Endothelial cell of umbilical vein (primary cell): Measurements from ENCODE around the gene BICRA. TPM values are rescaled to one million over a fixed set of nuclear protein-coding genes. Genes with fewer than 3 reads are reported as not detected.

Experiments used
- BruUV-seq: library from RNA; stranded (reverse); fragments of 400-500 nt; replicated peaks from 2 replicates; lab custom pipeline; 2021; lab: Mats Ljungman, UMichigan
- CTCF ChIA-PET: fragments of 300-600, 350-600 bp; sonication (Branson Sonifier 250); formaldehyde crosslinking; loops from one replicate; lab custom pipeline; 2021; ENCODE audit warnings: antibody characterized with exemption, inconsistent platforms; lab: Charles Lee
- POLR2A ChIA-PET: fragments of 300-600, 350-600 bp; sonication (Branson Sonifier 250); formaldehyde crosslinking; loops from one replicate; lab custom pipeline; 2021; ENCODE audit warnings: antibody characterized with exemption, inconsistent platforms; lab: Charles Lee
- DNase-seq: peaks from one replicate; pipeline ENCODE4 v3.0.0-alpha.2; 2011; ENCODE audit warnings: low read depth, low spot score
- FAIRE-seq: peaks from 2 replicates; lab custom pipeline; 2011; peaks lifted over from hg19 to GRCh38; lab: Jason Lieb, UNC
- H2AFZ ChIP-seq: 2 replicates; pipeline ENCODE4 v1.6.0; 2012; ENCODE audit warnings: low read depth, low read length, control low read depth, inconsistent platforms
- H3K27ac ChIP-seq: 2 replicates; pipeline ENCODE4 v1.5.1; 2011; ENCODE audit warnings: low read depth, mild to moderate bottlenecking, control low read depth, low read length, moderate library complexity; ENCODE audit not compliant: insufficient read depth
- H3K27me3 ChIP-seq, 2 experiments: 2 replicates each; pipeline versions ENCODE4 v1.6.0 to v1.6.1; 2011; ENCODE audit warnings: low read length in 2 of 2, mixed read lengths in 1 of 2; ENCODE audit not compliant: control insufficient read depth in 2 of 2, insufficient read depth in 2 of 2
- H3K36me3 ChIP-seq, 2 experiments: 2 replicates in 1 of 2; 3 replicates in 1 of 2; pipeline ENCODE4 v1.5.1; 2011; ENCODE audit warnings: low read length in 2 of 2, mild to moderate bottlenecking in 1 of 2, moderate library complexity in 1 of 2; ENCODE audit not compliant: control insufficient read depth in 2 of 2, insufficient read depth in 2 of 2; ENCODE audit errors: extremely low read depth in 1 of 2
- H3K4me1 ChIP-seq: 3 replicates; pipeline ENCODE4 v1.5.1; 2011; ENCODE audit warnings: mild to moderate bottlenecking, low read length; ENCODE audit not compliant: control insufficient read depth, insufficient read depth; ENCODE audit errors: extremely low read depth
- H3K4me2 ChIP-seq: 2 replicates; pipeline ENCODE4 v1.6.1; 2011; ENCODE audit warnings: low read length, control low read depth, mixed read lengths; ENCODE audit not compliant: insufficient read depth
- H3K4me3 ChIP-seq, 3 experiments: fragments of 200-600 bp in 1 of 3; sonication (generic), shearing (Covaris generic) in 1 of 3; replicated peaks in 1 of 3; 2 replicates each; pipeline ENCODE4 v1.5.1; 2011 to 2016; ENCODE audit warnings: control low read depth in 3 of 3, low read length in 3 of 3, mild to moderate bottlenecking in 2 of 3, inconsistent platforms in 1 of 3, low read depth in 1 of 3, moderate library complexity in 1 of 3; ENCODE audit not compliant: insufficient read depth in 1 of 3
- H3K79me2 ChIP-seq: 2 replicates; pipeline ENCODE4 v1.6.0; 2012; ENCODE audit warnings: low read length, inconsistent platforms; ENCODE audit not compliant: control insufficient read depth, insufficient read depth
- H3K9ac ChIP-seq: replicated peaks from 2 replicates; pipeline ENCODE3; 2011; ENCODE audit warnings: low read length, control low read depth; ENCODE audit not compliant: insufficient read depth; ENCODE audit errors: extremely low read depth
- H3K9me1 ChIP-seq: replicated peaks from 3 replicates; pipeline ENCODE4 v1.6.0; 2011; ENCODE audit warnings: mild to moderate bottlenecking, low read length; ENCODE audit not compliant: control insufficient read depth, insufficient read depth; ENCODE audit errors: extremely low read depth
- H3K9me3 ChIP-seq: replicated peaks from 2 replicates; pipeline ENCODE4 v1.5.1; 2012; ENCODE audit warnings: low read length, inconsistent platforms; ENCODE audit not compliant: control insufficient read depth, insufficient read depth
- H4K20me1 ChIP-seq: replicated peaks from 2 replicates; pipeline ENCODE3; 2011; ENCODE audit warnings: mild to moderate bottlenecking, low read length; ENCODE audit not compliant: control insufficient read depth, insufficient read depth; ENCODE audit errors: extremely low read depth
- EZH2 ChIP-seq: IDR thresholded peaks from 2 replicates; pipeline ENCODE4 v1.6.1; 2012; ENCODE audit warnings: borderline replicate concordance, low read depth, mild to moderate bottlenecking, moderate library complexity, low read length, inconsistent platforms; ENCODE audit not compliant: severe bottlenecking
- FOS ChIP-seq: IDR thresholded peaks from 2 replicates; pipeline ENCODE4 v1.6.1; 2011; ENCODE audit warnings: mild to moderate bottlenecking, low read length, moderate library complexity, borderline replicate concordance; ENCODE audit not compliant: insufficient read depth
- GATA2 ChIP-seq: IDR thresholded peaks from 2 replicates; pipeline ENCODE4 v1.7.0; 2011; ENCODE audit warnings: low read depth, mild to moderate bottlenecking, moderate library complexity, mixed read lengths, low read length; ENCODE audit not compliant: insufficient read length, insufficient read depth
- JUN ChIP-seq: IDR thresholded peaks from 2 replicates; pipeline ENCODE4 v1.6.1; 2011; ENCODE audit warnings: borderline replicate concordance, low read depth; ENCODE audit not compliant: insufficient read length, insufficient read depth
- MYC ChIP-seq: IDR thresholded peaks from one replicate; pipeline ENCODE4 v1.6.1; 2011; ENCODE audit warnings: mild to moderate bottlenecking, low read depth, low read length
- POLR2A ChIP-seq: IDR thresholded peaks from 2 replicates; pipeline ENCODE4 v1.6.1; 2012; ENCODE audit warnings: low read depth, mild to moderate bottlenecking, control low read depth, low read length
- POLR2AphosphoS5 ChIP-seq: IDR thresholded peaks from 2 replicates; pipeline ENCODE4 v1.6.1; 2012; ENCODE audit warnings: low read depth, mild to moderate bottlenecking, control low read depth, low read length, moderate library complexity; ENCODE audit not compliant: insufficient read depth
- dilution Hi-C: fragments of 300-500 bp; cut with MboI; formaldehyde crosslinking; loops from one replicate; pipeline ENCODE4 v1.15.0; 2019; ENCODE audit warnings: low sequenced_read_pairs; ENCODE audit not compliant: extremely low pct_ligation_motif_present
- intact Hi-C: fragments of 100-400 bp; cut with micrococcal nuclease; formaldehyde crosslinking; loops from one replicate; pipeline ENCODE4 v1.10.0; 2022
- polyA plus RNA-seq, 4 experiments: library from polyadenylated mRNA; depleted of rRNA in 3 of 4; stranded (reverse) in 3 of 4; unstranded in 1 of 4; fragments of >200 nt; gene quantifications; 2 replicates each; pipeline versions ENCODE4 v1.2.1 to v1.2.3, GENCODE V29; 2011 to 2012; ENCODE audit warnings: missing spikeins in 1 of 4
- total RNA-seq: library from RNA; stranded (reverse); gene quantifications from 2 replicates; pipeline ENCODE4 v1.2.3, GENCODE V29; 2021
- TF ChIP-seq, protein P1 (sequence below), 2 donors: IDR thresholded peaks; 1 replicate in 1 of 2; 2 replicates in 1 of 2; pipeline ENCODE4 v1.5.1; 2011; ENCODE audit warnings: low read length in 2 of 2, mild to moderate bottlenecking in 2 of 2, moderate library complexity in 2 of 2, control low read depth in 1 of 2, inconsistent platforms in 1 of 2, low read depth in 1 of 2; ENCODE audit not compliant: insufficient read depth in 1 of 2; ENCODE audit errors: extremely low read depth in 1 of 2
- TF ChIP-seq, protein P2 (sequence below): IDR thresholded peaks from 2 replicates; pipeline ENCODE4 v1.6.1; 2011; ENCODE audit not compliant: insufficient read depth, insufficient read length

Gene BICRA
- total and polyA plus RNA-seq, 2 donors (not counting 3 experiments of a cell fraction or from before 2014, with no cell fraction given) = 3.8 to 20.5 TPM

DNA sequence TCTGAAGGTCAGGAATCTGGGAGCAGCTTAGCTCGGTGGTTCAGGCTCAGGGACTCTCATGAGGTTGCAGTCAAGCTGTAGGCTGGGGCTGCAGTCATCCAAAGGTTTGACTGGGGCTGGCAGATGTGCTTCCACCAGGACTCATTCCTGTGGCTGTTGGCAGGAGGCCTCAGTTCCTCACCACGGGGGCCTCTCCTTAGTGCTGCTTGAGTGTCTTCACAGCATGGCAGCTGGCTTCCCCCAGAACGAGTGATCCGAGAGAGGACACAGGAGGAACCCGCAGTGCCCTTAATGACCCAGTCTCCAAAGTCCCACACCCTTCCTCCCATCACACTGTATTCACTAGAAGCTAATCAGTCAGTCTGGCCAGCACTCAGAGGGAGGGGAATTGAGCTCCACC is 65.6 kb downstream of the BICRA start:
- Histone ChIP-seq H3K36me3 (peaks cover 3 to 39% of the 10 kb centered on the region in 2 experiments), H2AFZ (no peak overlapping the region), H3K9me1 (no peaks in the 10 kb centered on the region), H3K79me2 (peaks cover 5% of the 10 kb centered on the region), H3K4me2 (no peak overlapping the region), H3K27me3 (no peaks in the 10 kb centered on the region), H4K20me1 (no peaks in the 10 kb centered on the region), H3K9ac (no peak overlapping the region), H3K9me3 (no peaks in the 10 kb centered on the region), H3K4me3 (no peak overlapping the region), H3K4me1 (no peaks in the 10 kb centered on the region), H3K27ac (no peak overlapping the region)
- ChIA-PET POLR2A (no interaction called here), CTCF (interaction anchor here (1.0 kb wide), 1 partner anchor 238 kb away, joined by 3 read pairs; no protein-coding TSS in a partner anchor)
- no TSS peak for BruUV-seq
- dilution Hi-C loops = no loop called here
- intact Hi-C loops = no loop called here
- no peak for FAIRE-seq
- TF ChIP-seq JUN (no peak), GATA2 (no peak), MYC (no peak), FOS (no peak), POLR2A (no peak), EZH2 (no peak), POLR2AphosphoS5 (no peak)
- TF ChIP-seq, protein P1, sequence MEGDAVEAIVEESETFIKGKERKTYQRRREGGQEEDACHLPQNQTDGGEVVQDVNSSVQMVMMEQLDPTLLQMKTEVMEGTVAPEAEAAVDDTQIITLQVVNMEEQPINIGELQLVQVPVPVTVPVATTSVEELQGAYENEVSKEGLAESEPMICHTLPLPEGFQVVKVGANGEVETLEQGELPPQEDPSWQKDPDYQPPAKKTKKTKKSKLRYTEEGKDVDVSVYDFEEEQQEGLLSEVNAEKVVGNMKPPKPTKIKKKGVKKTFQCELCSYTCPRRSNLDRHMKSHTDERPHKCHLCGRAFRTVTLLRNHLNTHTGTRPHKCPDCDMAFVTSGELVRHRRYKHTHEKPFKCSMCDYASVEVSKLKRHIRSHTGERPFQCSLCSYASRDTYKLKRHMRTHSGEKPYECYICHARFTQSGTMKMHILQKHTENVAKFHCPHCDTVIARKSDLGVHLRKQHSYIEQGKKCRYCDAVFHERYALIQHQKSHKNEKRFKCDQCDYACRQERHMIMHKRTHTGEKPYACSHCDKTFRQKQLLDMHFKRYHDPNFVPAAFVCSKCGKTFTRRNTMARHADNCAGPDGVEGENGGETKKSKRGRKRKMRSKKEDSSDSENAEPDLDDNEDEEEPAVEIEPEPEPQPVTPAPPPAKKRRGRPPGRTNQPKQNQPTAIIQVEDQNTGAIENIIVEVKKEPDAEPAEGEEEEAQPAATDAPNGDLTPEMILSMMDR (IDR thresholded peaks at IDR 0.05; ENCODE audit: extremely low read depth in 1 of 2, insufficient read depth in 1 of 2, low read depth in 1 of 2, low read length in 2 of 2) = no peak
- TF ChIP-seq, protein P2, sequence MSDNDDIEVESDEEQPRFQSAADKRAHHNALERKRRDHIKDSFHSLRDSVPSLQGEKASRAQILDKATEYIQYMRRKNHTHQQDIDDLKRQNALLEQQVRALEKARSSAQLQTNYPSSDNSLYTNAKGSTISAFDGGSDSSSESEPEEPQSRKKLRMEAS = no peak
- no peak for DNase-seq
